Measurements from ENCODE around the gene IFRD1. TPM values are rescaled to one million over a fixed set of nuclear protein-coding genes. Genes with fewer than 3 reads are reported as not detected.
A peak's percentile ranks its signal among the peaks of the same experiment; 100 is the strongest.

The IFRD1 gene
- total RNA-seq, 2 experiments from 2014 or later = 198 to 205 TPM

DNA sequence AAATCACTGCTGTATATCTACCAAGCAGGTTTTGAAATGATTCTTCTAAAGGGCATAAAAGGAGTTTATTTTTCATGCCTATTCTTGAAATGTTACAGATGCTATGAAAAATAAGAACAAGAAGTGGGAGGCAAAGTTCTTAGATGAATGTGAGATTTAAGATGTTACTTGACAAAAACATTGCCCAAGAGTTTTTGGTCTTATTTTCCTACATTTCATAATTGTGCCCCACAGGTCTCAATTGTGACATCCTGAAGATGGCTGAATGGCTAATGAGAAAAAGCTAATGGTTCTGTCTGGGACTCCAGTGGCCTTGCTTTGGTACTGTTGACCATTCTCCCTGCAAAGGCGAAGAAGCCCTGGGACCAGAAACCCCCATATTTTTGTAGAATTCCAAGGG, 43.0 kb upstream of the IFRD1 start:
- intact Hi-C loops (cut with DNase I, micrococcal nuclease) = no loop called here
- Histone ChIP-seq H3K9me3 (ENCODE audit: control insufficient read depth in 1 of 2, insufficient read depth in 1 of 2, low read length in 2 of 2) (no peaks in the 10 kb centered on the region), H3K4me1 (ENCODE audit: insufficient read depth, low read length) (no peaks in the 10 kb centered on the region), H3K27ac (ENCODE audit: low read depth in 1 of 2, low read length in 2 of 2) (no peak overlapping the region), H3K27me3 (ENCODE audit: control insufficient read depth in 1 of 2, insufficient read depth in 2 of 2, low read length in 2 of 2) (no peaks in the 10 kb centered on the region), H3K36me3 (ENCODE audit: insufficient read depth, low read length) (no peaks in the 10 kb centered on the region), H3K4me3 (ENCODE audit: low read length) (no peak overlapping the region)
- no peak for TF ChIP-seq CTCF (IDR thresholded peaks at IDR 0.05)
- peaks cover 8% of the 10 kb centered on the region for H3K27me3 Mint-ChIP-seq
- no peak for ATAC-seq (ENCODE audit: poor library complexity)
- DNase-seq = no peak
- no peaks in the 10 kb centered on the region for H3K4me1 Mint-ChIP-seq (ENCODE audit: low read depth)
- H3K9me3 Mint-ChIP-seq = no peaks in the 10 kb centered on the region
- no peak overlapping the region for H3K27ac Mint-ChIP-seq
- CTCF ChIA-PET = no interaction called here
- H3K4me3 Mint-ChIP-seq = no peak overlapping the region
- POLR2A ChIA-PET = interaction anchor here (0.9 kb wide), 1 partner anchor 9 kb away, joined by 4 read pairs; no protein-coding TSS in a partner anchor
- H3K36me3 Mint-ChIP-seq (ENCODE audit: low read depth) = no peaks in the 10 kb centered on the region

- TF ChIP-seq CTCF (IDR thresholded peaks at IDR 0.05) = no peak
- H3K27me3 Mint-ChIP-seq = peaks cover 8% of the 10 kb centered on the region
These were observed 40.2 kb upstream of the IFRD1 start for GRCh38 chr7:112410092-112410491.

GRCh38 chr7:112411186-112411795, 39.0 kb upstream of the IFRD1 start:
- H3K4me3 ChIP-seq (ENCODE audit: low read length) = no peak overlapping the region
- ATAC-seq (ENCODE audit: poor library complexity) = no peak
- H3K27ac ChIP-seq (ENCODE audit: low read depth in 1 of 2, low read length in 2 of 2) = no peak overlapping the region
- Mint-ChIP-seq H3K27me3 (peaks cover 8% of the 10 kb centered on the region), H3K9me3 (no peaks in the 10 kb centered on the region), H3K36me3 (ENCODE audit: low read depth) (no peaks in the 10 kb centered on the region), H3K27ac (no peak overlapping the region), H3K4me3 (no peak overlapping the region), H3K4me1 (ENCODE audit: low read depth) (no peaks in the 10 kb centered on the region)
- H3K27me3 ChIP-seq (ENCODE audit: control insufficient read depth in 1 of 2, insufficient read depth in 2 of 2, low read length in 2 of 2) = no peaks in the 10 kb centered on the region
- ChIA-PET POLR2A (no interaction called here), CTCF (no interaction called here)
- TF ChIP-seq CTCF (IDR thresholded peaks at IDR 0.05) = peak; percentile 43
- peak in 4 of 14 experiments; percentile 13 to 39 (median 23) for DNase-seq
- no peaks in the 10 kb centered on the region for H3K36me3 ChIP-seq (ENCODE audit: insufficient read depth, low read length)
- H3K4me1 ChIP-seq (ENCODE audit: insufficient read depth, low read length) = no peaks in the 10 kb centered on the region
- intact Hi-C loops (cut with DNase I, micrococcal nuclease) = loop anchor here in 1 of 2 experiments (5.0 to 10.0 kb wide), 2 partner anchors 336 to 669 kb away; no protein-coding TSS in a partner anchor
- H3K9me3 ChIP-seq (ENCODE audit: control insufficient read depth in 1 of 2, insufficient read depth in 1 of 2, low read length in 2 of 2) = no peaks in the 10 kb centered on the region

More at GRCh38 chr7:112410092-112410491, 40.2 kb upstream of the IFRD1 start:
- Histone ChIP-seq H3K27ac (ENCODE audit: low read depth in 1 of 2, low read length in 2 of 2) (no peak overlapping the region), H3K4me1 (ENCODE audit: insufficient read depth, low read length) (no peaks in the 10 kb centered on the region), H3K9me3 (ENCODE audit: control insufficient read depth in 1 of 2, insufficient read depth in 1 of 2, low read length in 2 of 2) (no peaks in the 10 kb centered on the region), H3K27me3 (ENCODE audit: control insufficient read depth in 1 of 2, insufficient read depth in 2 of 2, low read length in 2 of 2) (no peaks in the 10 kb centered on the region), H3K4me3 (ENCODE audit: low read length) (no peak overlapping the region), H3K36me3 (ENCODE audit: insufficient read depth, low read length) (no peaks in the 10 kb centered on the region)
- CTCF ChIA-PET = interaction anchor here (0.8 kb wide), 1 partner anchor 8 kb away, joined by 3 read pairs; no protein-coding TSS in a partner anchor
- Mint-ChIP-seq H3K4me3 (no peak overlapping the region), H3K4me1 (ENCODE audit: low read depth) (no peaks in the 10 kb centered on the region), H3K27ac (no peak overlapping the region), H3K9me3 (no peaks in the 10 kb centered on the region), H3K36me3 (ENCODE audit: low read depth) (no peaks in the 10 kb centered on the region)
- POLR2A ChIA-PET = interaction anchor here (0.6 kb wide), 1 partner anchor 42 kb away, joined by 3 read pairs; no protein-coding TSS in a partner anchor
- DNase-seq (no peak), ATAC-seq (ENCODE audit: poor library complexity) (no peak)
- intact Hi-C loops (cut with DNase I, micrococcal nuclease) = loop anchor here in 1 of 2 experiments (5.0 to 10.0 kb wide), 2 partner anchors 335 to 668 kb away; no protein-coding TSS in a partner anchor
